Activated CD4-positive, alpha-beta T cell treated with anti-CD3 and anti-CD28 coated beads, Interleukin-2, amount 50 U/mL, for 4 hours (primary cell): ENCODE results near the gene IL32.

Source experiments
- DNase-seq, 2 experiments: peaks; one replicate each; pipeline ENCODE4 v3.0.0-alpha.2; 2020

The IL32 gene

GRCh38 chr16:3065069-3065741 is at the start of gene IL32:
Gene IL32, plus strand, starts transcription at chr16:3065640. Its CDS starts 172 bp downstream, at chr16:3065812.
- peak; percentile 72 for DNase-seq

- DNase-seq, result no peak
Measured at GRCh38 chr16:3015865-3016521, 49.4 kb upstream of the IL32 start.

GRCh38 chr16:3017344-3017743 is 48.1 kb upstream of the IL32 start:
- no peak for DNase-seq

- DNase-seq, result no peak
Measured at GRCh38 chr16:3017794-3018506, 47.5 kb upstream of the IL32 start, which contains the start of gene CLDN6. Gene CLDN6, minus strand, starts transcription at chr16:3018183. Its CDS starts 2,162 bp downstream, at chr16:3016021.

GRCh38 chr16:3019594-3020246 is 45.7 kb upstream of the IL32 start:
- DNase-seq, result no peak

- peak in 1 of 2 experiments; percentile 34 for DNase-seq
Measured at GRCh38 chr16:3020247-3020603, 45.2 kb upstream of the IL32 start, which contains the start of gene TNFRSF12A. Gene TNFRSF12A, plus strand, starts transcription at chr16:3020368. Its CDS starts 30 bp downstream, at chr16:3020398.

GRCh38 chr16:3020604-3021448 is 44.6 kb upstream of the IL32 start:
- peak; percentile 63 to 69 for DNase-seq

- DNase-seq, result peak; percentile 89 to 91
Measured at GRCh38 chr16:3021449-3022207, 43.8 kb upstream of the IL32 start.

- DNase-seq, result peak; percentile 94
Measured at GRCh38 chr16:3022208-3022683, 43.2 kb upstream of the IL32 start.

- DNase-seq, result no peak
Measured at GRCh38 chr16:3022684-3023414, 42.6 kb upstream of the IL32 start.

GRCh38 chr16:3023415-3023668 is 42.1 kb upstream of the IL32 start:
- no peak for DNase-seq

GRCh38 chr16:3023669-3024478 is 41.6 kb upstream of the IL32 start, which contains the start of the genes HCFC1R1 and THOC6:
Gene HCFC1R1, minus strand, starts transcription at chr16:3023942. Its CDS starts 1 bp downstream, at chr16:3023941.
Gene THOC6, plus strand, starts transcription at chr16:3024035. Its CDS starts 292 bp downstream, at chr16:3024327.
- peak; percentile 95 to 96 for DNase-seq

- DNase-seq, result no peak
Measured at GRCh38 chr16:3025032-3026002, 40.1 kb upstream of the IL32 start.

GRCh38 chr16:3026003-3026378 is 39.4 kb upstream of the IL32 start:
- DNase-seq, result no peak

- DNase-seq, result no peak
Measured at GRCh38 chr16:3026609-3027488, 38.6 kb upstream of the IL32 start.

GRCh38 chr16:3027489-3027795 is 38.0 kb upstream of the IL32 start:
- no peak for DNase-seq

GRCh38 chr16:3027983-3028715 is 37.3 kb upstream of the IL32 start:
- peak; percentile 82 to 84 for DNase-seq
